ENCODE data around the gene CARF.

Gene CARF

DNA sequence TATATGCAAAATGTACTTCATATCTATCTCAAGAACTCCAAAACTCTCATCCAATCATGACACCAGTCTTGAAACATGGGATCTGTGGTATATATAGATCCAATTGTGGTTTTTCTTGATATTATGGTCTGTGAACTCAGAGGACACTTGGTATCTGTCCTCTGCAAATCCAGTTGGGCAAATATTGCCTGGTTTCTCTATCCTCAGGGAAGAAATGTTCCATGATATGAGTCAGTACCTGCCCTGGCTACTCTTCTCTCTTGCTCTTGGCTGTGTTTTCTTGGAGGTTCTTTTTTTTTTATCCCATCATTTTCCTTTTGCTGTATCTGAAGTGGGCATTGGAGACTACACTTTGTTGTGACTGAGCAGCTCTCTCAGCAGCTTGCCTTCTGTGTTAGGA lies 113.5 kb downstream of the CARF start:
- DNase-seq = no peak

DNA sequence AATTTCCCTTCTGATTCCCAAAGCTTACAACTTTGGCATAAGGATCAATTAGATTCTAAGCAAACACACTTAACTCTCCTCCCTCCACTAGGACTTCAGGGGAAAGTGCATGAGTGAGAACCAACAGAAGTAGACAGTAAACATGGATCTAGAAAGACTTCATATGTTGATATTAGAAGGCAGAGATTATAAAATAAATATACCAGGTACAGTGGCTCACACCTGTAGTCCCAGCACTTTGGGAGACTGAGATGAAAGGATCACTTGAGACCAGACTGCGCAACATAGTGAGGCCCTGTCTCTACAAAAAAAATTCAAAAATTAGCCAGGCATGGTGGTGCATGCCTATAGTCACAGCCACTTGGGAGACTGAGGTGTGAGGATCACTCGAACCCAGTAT lies 118.5 kb downstream of the CARF start:
- DNase-seq = no peak

DNA sequence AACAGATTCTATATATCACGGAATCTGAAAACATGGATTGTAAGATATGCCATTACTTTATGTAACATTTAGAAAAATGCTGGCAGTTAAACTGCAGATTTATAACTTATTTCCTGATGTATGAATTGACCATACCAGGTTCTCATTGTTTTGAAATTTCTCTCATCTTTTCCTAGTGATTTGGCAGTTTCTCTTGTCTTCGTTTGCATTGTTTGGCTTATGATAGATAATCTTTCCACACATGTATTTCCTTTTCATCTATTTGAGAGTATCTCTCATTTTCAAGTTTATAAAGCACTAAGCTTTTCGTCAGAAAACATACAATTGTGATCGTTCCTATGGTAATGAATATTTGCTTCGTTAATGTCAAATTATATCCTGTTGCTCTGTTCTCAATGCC lies 118.9 kb downstream of the CARF start:
- DNase-seq = no peak

DNA sequence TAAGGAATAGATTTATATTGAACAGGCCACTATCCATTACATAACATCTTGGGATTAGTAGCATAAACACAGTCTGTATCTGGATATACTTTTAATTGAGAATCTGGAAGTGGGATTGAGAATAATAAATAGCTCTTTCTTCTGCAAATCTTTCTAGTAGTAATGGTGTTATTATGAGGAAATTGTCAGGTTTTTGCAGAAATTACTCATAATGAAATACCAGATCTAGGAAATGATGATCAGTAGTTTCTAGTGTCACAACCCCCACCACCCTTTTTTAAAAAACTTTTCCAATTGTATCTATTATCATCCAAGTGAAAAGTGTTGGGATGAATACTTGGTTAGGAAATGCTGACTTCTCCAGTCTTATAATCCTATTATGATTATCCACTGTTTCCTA lies 121.3 kb downstream of the CARF start:
- no peak for DNase-seq

DNA sequence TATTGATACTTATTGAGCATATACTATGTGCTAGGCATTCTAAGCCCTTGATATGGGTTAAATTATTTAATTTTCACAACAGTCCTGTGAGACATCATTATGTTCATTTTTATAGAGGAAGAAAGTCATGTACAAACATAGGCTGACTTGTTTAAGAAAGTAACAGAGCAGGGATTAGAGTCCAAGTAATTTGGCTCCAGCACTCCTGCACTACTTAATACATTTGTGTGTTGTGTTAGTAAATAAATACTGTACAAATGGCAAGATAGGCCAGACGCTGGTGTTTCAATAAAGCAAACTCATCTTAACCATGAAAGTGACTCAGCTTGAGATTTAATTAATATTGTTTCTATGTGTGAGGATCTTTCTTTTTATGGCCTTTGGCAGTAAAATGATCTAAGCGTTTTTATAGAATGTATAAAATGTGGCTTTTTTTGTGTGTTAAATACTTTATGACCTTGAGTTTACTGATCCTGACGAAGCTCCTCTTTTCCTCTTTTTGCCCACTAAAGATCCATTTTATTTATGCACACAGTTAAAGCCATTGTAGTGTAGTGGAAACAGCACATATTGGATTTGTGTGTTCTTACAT lies 123.9 kb downstream of the CARF start:
- DNase-seq = no peak
